SU-DHL-6 (cell line): ENCODE data around the gene XPO5.

Source experiments
- CTCF ChIP-seq: fragments of 200-600 bp; sonication (generic); IDR thresholded peaks from one replicate; pipeline ENCODE4 v1.5.1; 2017; ENCODE audit warnings: antibody characterized with exemption, mild to moderate bottlenecking, low read length, moderate library complexity; ENCODE audit not compliant: insufficient read depth, poor library complexity, severe bottlenecking
- EZH2phosphoT487 ChIP-seq: fragments of 200-600 bp; sonication (generic), shearing (Covaris generic); conservative IDR thresholded peaks from 2 replicates; pipeline ENCODE4 v1.6.1; 2018; ENCODE audit warnings: mild to moderate bottlenecking, antibody characterized with exemption, low read length, moderate library complexity, mixed read lengths

- no peak for TF ChIP-seq CTCF
- no peak for TF ChIP-seq EZH2phosphoT487
Measured at GRCh38 chr6:43509142-43509983, 66.5 kb downstream of the XPO5 start.
